HUES64 (cell line): ENCODE measurements around the gene ZNF823. TPM values are rescaled to one million over a fixed set of nuclear protein-coding genes. Genes with fewer than 3 reads are reported as not detected.
"Not testable (repeated sequence)": the region's sequence is repeated elsewhere in the genome, so short reads cannot be mapped to it uniquely, and the experiment has no call there.

Experiments used
- H3K27ac ChIP-seq: 2 replicates; pipeline ENCODE4 v1.7.0; 2013; ENCODE audit warnings: low read depth, low read length, inconsistent platforms
- H3K27me3 ChIP-seq: 2 replicates; pipeline ENCODE4 v1.6.1; 2013; ENCODE audit warnings: mild to moderate bottlenecking, low read length; ENCODE audit not compliant: insufficient read depth
- H3K36me3 ChIP-seq: 2 replicates; pipeline ENCODE4 v1.6.1; 2013; ENCODE audit warnings: mild to moderate bottlenecking, low read length; ENCODE audit not compliant: insufficient read depth
- H3K4me1 ChIP-seq: 2 replicates; pipeline ENCODE4 v1.6.1; 2013; ENCODE audit warnings: mild to moderate bottlenecking, low read length, moderate library complexity; ENCODE audit not compliant: insufficient read depth
- H3K4me3 ChIP-seq: 2 replicates; pipeline ENCODE4 v1.5.1; 2013; ENCODE audit warnings: mild to moderate bottlenecking, low read length, moderate library complexity
- H3K9ac ChIP-seq: 2 replicates; pipeline ENCODE4 v1.6.1; 2013; ENCODE audit warnings: mild to moderate bottlenecking, low read depth, low read length
- H3K9me3 ChIP-seq: 2 replicates; pipeline ENCODE4 v1.6.1; 2013; ENCODE audit warnings: low read depth, low read length; ENCODE audit not compliant: insufficient read depth
- WGBS: fragments of 150-250, 120-280 bp; methylation state at CpG from one replicate; pipeline ENCODE4 v1.1.7; 2013; ENCODE audit warnings: missing lambda C conversion rate; 5-methylcytosine and 5-hydroxymethylcytosine counted together
- polyA plus RNA-seq, 2 experiments: library from polyadenylated mRNA; stranded (reverse); fragments of 50-300 nt; gene quantifications; one replicate each; pipeline ENCODE4 v1.2.3, GENCODE V29; 2013

ZNF823 gene
- 2.3 TPM for polyA plus RNA-seq (2013, experiment 1 of 2)
- polyA plus RNA-seq (2013, experiment 2 of 2), result 3.0 TPM

- peak within 1 kb of the TSS; percentile 76 for H3K4me3 ChIP-seq
- whole genome bisulfite sequencing, result under 1% methylated on average over 33 of the region's 35 CpGs
- H3K9me3 ChIP-seq, result no peaks in the 10 kb centered on the region
- peaks cover 32% of the 10 kb centered on the region for H3K27me3 ChIP-seq
- peak within 1 kb of the TSS; percentile 59 for H3K9ac ChIP-seq
- H3K27ac ChIP-seq, result no peak within 1 kb of the TSS; the same call in 1 of the 2 replicates
- H3K4me1 ChIP-seq, result peaks cover 9% of the 10 kb centered on the region; the same call in 1 of the 2 replicates
- no peaks in the 10 kb centered on the region for H3K36me3 ChIP-seq
Observed at GRCh38 chr19:11738746-11739620, at the start of gene ZNF823. ZNF823 (minus strand) TSS chr19:11738946; CDS start chr19:11738819, 127 bp downstream.

DNA sequence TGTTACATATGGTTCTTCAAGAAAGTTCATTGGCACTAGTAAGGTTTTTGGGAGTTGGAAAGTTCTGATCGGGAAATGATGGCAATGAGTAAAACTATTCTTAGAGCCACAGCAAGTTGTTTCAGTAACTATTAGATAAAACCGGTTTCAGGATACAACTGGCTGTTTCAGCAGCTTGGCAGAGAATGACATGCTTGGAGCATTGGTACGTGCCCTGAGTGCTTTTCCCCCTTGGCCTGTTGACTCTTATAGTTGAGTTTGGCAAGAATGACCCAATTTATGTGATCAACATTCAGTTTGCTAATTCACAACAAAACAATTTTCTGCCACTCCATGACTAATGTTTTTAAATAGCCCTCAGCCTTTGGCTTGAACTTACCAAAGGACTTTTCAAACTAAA, 48.8 kb upstream of the ZNF823 start:
- H3K4me3 ChIP-seq, result no peak overlapping the region
- H3K36me3 ChIP-seq, result no peaks in the 10 kb centered on the region
- no peaks in the 10 kb centered on the region for H3K4me1 ChIP-seq
- H3K27ac ChIP-seq, result no peak overlapping the region
- H3K9me3 ChIP-seq, result peaks cover 46% of the 10 kb centered on the region
- no peaks in the 10 kb centered on the region for H3K27me3 ChIP-seq
- no peak overlapping the region for H3K9ac ChIP-seq
- WGBS, result 90% methylated on average over 3 of the region's 3 CpGs

- WGBS, result 92% methylated on average over 3 of the region's 3 CpGs
Observed at GRCh38 chr19:11784356-11784755, 45.6 kb upstream of the ZNF823 start.

GRCh38 chr19:11783767-11784166, 45.0 kb upstream of the ZNF823 start:
- Histone ChIP-seq H3K9me3 (peaks cover 66% of the 10 kb centered on the region), H3K27me3 (no peaks in the 10 kb centered on the region), H3K4me3 (no peak overlapping the region), H3K27ac (no peak overlapping the region), H3K4me1 (no peaks in the 10 kb centered on the region), H3K36me3 (peaks cover 23% of the 10 kb centered on the region), H3K9ac (no peak overlapping the region)
- no CpG with 5 or more reads among the region's 1 CpG for WGBS

More at GRCh38 chr19:11784356-11784755, 45.6 kb upstream of the ZNF823 start:
- Histone ChIP-seq H3K36me3 (peaks cover 20% of the 10 kb centered on the region), H3K4me1 (no peaks in the 10 kb centered on the region), H3K4me3 (no peak overlapping the region), H3K27me3 (no peaks in the 10 kb centered on the region), H3K9ac (no peak overlapping the region), H3K9me3 (peaks cover 67% of the 10 kb centered on the region), H3K27ac (no peak overlapping the region)

DNA sequence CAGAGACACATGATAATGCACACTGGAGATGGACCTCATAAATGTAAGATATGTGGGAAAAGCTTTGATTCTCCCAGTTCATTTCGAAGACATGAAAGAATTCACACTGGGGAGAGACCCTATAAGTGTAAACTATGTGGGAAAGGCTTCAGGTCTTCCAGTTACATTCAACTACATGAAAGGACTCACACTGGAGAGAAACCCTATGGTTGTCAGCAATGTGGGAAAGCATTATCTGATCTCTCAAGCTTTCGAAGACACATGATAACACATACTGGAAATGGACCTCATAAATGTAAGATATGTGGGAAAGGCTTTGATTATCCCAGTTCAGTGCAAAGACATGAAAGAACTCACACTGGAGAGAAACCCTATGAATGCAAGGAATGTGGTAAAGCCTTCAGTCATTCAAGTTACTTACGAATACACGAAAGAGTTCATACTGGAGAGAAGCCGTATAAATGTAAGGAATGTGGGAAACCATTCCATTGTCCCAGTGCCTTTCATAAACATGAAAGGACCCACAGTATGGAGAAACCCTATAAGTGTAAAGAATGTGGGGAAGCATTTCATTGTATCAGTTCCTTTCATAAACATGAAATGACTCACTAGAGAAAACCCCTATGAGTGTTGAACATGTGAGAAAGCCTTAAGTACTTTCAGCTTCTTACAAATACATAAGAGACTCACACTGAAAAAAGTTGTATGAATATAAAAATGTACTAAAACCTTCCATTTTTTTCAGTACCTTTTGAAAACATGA, 42.7 kb upstream of the ZNF823 start:
- H3K4me3 ChIP-seq, result no peak overlapping the region
- peaks cover 78% of the 10 kb centered on the region for H3K9me3 ChIP-seq
- no peaks in the 10 kb centered on the region for H3K4me1 ChIP-seq
- H3K27me3 ChIP-seq, result no peaks in the 10 kb centered on the region
- no peak overlapping the region for H3K27ac ChIP-seq
- H3K36me3 ChIP-seq, result peaks cover 29% of the 10 kb centered on the region
- no peak overlapping the region for H3K9ac ChIP-seq
- WGBS, result 94% methylated on average over 5 of the region's 5 CpGs

DNA sequence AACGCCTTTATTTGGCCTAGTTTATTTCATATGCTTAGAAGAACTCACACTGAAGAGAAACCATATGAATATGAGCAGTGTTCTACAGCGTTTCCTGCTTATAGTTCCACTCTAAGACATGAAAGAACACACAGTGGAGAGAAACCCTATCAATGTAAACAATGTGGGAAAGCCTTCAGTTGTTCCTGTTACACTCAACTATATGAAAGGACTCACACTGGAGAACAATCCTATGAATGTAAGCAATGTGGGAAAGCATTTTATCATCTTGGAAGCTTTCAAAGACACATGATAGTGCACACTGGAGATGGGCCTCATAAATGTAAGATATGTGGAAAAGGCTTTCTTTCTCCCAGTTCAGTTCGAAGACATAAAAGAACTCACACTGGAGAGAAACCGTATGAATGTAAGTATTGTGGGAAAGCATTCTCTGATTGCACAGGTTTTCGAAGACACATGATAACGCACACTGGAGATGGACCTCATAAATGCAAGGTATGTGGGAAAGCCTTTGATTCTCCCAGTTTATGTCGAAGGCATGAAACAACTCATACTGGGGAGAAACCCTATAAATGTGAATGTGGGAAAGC, 41.8 kb upstream of the ZNF823 start:
- no peaks in the 10 kb centered on the region for H3K27me3 ChIP-seq
- no peak overlapping the region for H3K4me3 ChIP-seq
- no peak overlapping the region for H3K9ac ChIP-seq
- H3K36me3 ChIP-seq, result peaks cover 29% of the 10 kb centered on the region
- peaks cover 82% of the 10 kb centered on the region for H3K9me3 ChIP-seq
- 94% methylated on average over 7 of the region's 7 CpGs for WGBS
- H3K27ac ChIP-seq, result no peak overlapping the region
- no peaks in the 10 kb centered on the region for H3K4me1 ChIP-seq

DNA sequence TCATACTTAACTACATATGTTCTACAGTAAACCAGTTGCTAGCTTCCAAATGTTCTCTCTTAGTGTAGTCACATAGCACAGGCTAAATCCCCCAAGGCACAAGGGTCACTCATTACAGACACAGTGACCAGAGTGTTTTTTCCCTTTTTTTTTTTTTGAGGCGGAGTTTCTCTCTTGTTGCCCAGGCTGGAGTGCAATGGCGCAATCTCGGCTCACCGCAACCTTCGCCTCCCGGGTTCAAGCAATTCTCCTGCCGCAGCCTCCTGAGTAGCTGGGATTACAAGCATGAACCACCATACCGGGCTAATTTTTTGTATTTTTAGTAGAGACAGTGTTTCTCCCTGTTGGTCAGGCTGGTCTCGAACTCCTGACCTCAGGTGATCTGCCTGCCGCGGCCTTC, 37.9 kb upstream of the ZNF823 start:
- not testable (repeated sequence) for H3K27ac ChIP-seq, H3K4me3 ChIP-seq, H3K27me3 ChIP-seq, H3K4me1 ChIP-seq, H3K9ac ChIP-seq
- H3K9me3 ChIP-seq, result peaks cover 79% of the 10 kb centered on the region
- WGBS, result 97% methylated on average over 11 of the region's 11 CpGs
- H3K36me3 ChIP-seq, result peaks cover 28% of the 10 kb centered on the region

- peaks cover 24% of the 10 kb centered on the region for H3K27me3 ChIP-seq
- H3K36me3 ChIP-seq, H3K4me3 ChIP-seq, H3K4me1 ChIP-seq, H3K27ac ChIP-seq, H3K9ac ChIP-seq: not testable (repeated sequence)
- H3K9me3 ChIP-seq, result peaks cover 47% of the 10 kb centered on the region
- WGBS, result 73% methylated on average over 11 of the region's 11 CpGs
Observed at GRCh38 chr19:11771520-11771919, 32.8 kb upstream of the ZNF823 start.

GRCh38 chr19:11769995-11770394, 31.2 kb upstream of the ZNF823 start:
- no peak overlapping the region for H3K9ac ChIP-seq
- no peak overlapping the region for H3K27ac ChIP-seq
- no peaks in the 10 kb centered on the region for H3K4me1 ChIP-seq
- H3K9me3 ChIP-seq, result peaks cover 37% of the 10 kb centered on the region
- H3K36me3 ChIP-seq, result no peaks in the 10 kb centered on the region
- H3K27me3 ChIP-seq, result peaks cover 24% of the 10 kb centered on the region
- WGBS, result 92% methylated on average over 4 of the region's 4 CpGs
- H3K4me3 ChIP-seq, result no peak overlapping the region

DNA sequence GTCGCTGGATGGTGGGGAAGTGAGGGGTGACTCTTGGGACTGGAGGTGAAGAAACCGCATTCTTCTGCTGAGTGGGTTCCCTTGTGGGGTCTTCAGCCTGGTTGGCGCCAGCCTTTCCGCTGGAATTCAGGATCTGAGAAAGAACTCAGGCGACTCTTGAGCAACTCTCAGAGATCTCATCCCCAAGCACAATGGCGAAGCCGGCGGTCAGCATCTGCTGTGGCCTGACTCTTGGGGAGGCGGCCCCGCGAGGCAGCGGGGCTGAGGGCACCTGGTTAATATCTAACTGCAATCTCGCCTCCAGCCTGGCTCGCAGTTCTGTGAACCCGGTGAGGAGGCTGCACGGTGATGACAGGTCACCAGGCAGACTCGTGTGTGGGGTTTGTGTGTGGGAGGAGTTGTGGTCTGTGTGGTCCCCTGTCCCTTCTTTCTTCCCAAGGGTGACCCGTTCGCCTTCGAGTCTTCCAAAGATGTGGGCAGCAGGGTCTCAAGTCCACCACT, 28.9 kb upstream of the ZNF823 start:
- 31% methylated on average over 20 of the region's 20 CpGs for WGBS
- Histone ChIP-seq H3K36me3 (no peaks in the 10 kb centered on the region), H3K4me1 (no peaks in the 10 kb centered on the region), H3K27me3 (peaks cover 29% of the 10 kb centered on the region), H3K4me3 (peak overlapping the region; percentile 65), H3K9ac (peak overlapping the region; percentile 60; the same call in 1 of the 2 replicates), H3K27ac (no peak overlapping the region), H3K9me3 (peaks cover 20% of the 10 kb centered on the region; the same call in 1 of the 2 replicates)
